CD8-positive, alpha-beta memory T cell (primary cell): ENCODE results near the gene SHC4. TPM values are rescaled to one million over a fixed set of nuclear protein-coding genes. Genes with fewer than 3 reads are reported as not detected.

Source experiments
- CTCF ChIA-PET: fragments of 350-600 bp; sonication (Branson Sonifier 250); formaldehyde crosslinking; loops from one replicate; lab custom pipeline; 2021; ENCODE audit warnings: antibody characterized with exemption; lab: Charles Lee
- POLR2A ChIA-PET: fragments of 350-600 bp; sonication (Branson Sonifier 250); formaldehyde crosslinking; loops from one replicate; lab custom pipeline; 2021; ENCODE audit warnings: antibody characterized with exemption; lab: Charles Lee
- DNase-seq, 5 donors: peaks; one replicate each; pipeline versions ENCODE4 v3.0.0 to v3.0.0-alpha.2; 2020 to 2022; ENCODE audit warnings: mixed read lengths in 1 of 5
- H3K27ac ChIP-seq: one replicate; pipeline ENCODE4 v1.7.0; 2013; ENCODE audit warnings: low read depth, mild to moderate bottlenecking, low read length, moderate library complexity
- H3K27me3 ChIP-seq: 2 replicates; pipeline ENCODE4 v1.7.0; 2013; ENCODE audit warnings: low read length, mild to moderate bottlenecking; ENCODE audit not compliant: insufficient read depth, poor library complexity, severe bottlenecking
- H3K36me3 ChIP-seq: 2 replicates; pipeline ENCODE4 v1.7.0; 2013; ENCODE audit warnings: mild to moderate bottlenecking, low read length, moderate library complexity; ENCODE audit not compliant: insufficient read depth
- H3K4me1 ChIP-seq: 2 replicates; pipeline ENCODE4 v1.7.0; 2013; ENCODE audit warnings: mild to moderate bottlenecking, low read length, moderate library complexity; ENCODE audit not compliant: insufficient read depth
- H3K4me3 ChIP-seq: 2 replicates; pipeline ENCODE4 v1.7.0; 2013; ENCODE audit warnings: mild to moderate bottlenecking, low read length
- H3K9me3 ChIP-seq: 2 replicates; pipeline ENCODE4 v1.7.0; 2013; ENCODE audit warnings: mild to moderate bottlenecking, low read length
- H3K27ac Mint-ChIP-seq, 8 donors: one replicate each; pipeline ENCODE4 v1.8.0; 2020 to 2021; ENCODE audit warnings: mixed read lengths in 8 of 8, mild to moderate bottlenecking in 6 of 8, inconsistent platforms in 3 of 8, moderate library complexity in 3 of 8
- H3K27me3 Mint-ChIP-seq, 2 donors: one replicate each; pipeline ENCODE4 v1.8.0; 2020 to 2021; ENCODE audit warnings: mixed read lengths in 2 of 2, mild to moderate bottlenecking in 1 of 2, moderate library complexity in 1 of 2
- H3K36me3 Mint-ChIP-seq, 3 donors: one replicate each; pipeline ENCODE4 v1.8.0; 2020 to 2021; ENCODE audit warnings: mixed read lengths in 3 of 3, inconsistent platforms in 1 of 3, mild to moderate bottlenecking in 1 of 3
- H3K4me1 Mint-ChIP-seq, 3 donors: one replicate each; pipeline ENCODE4 v1.8.0; 2020 to 2021; ENCODE audit warnings: mixed read lengths in 3 of 3, inconsistent platforms in 1 of 3, mild to moderate bottlenecking in 1 of 3
- H3K4me3 Mint-ChIP-seq, 7 donors: one replicate each; pipeline ENCODE4 v1.8.0; 2020 to 2021; ENCODE audit warnings: mixed read lengths in 7 of 7, mild to moderate bottlenecking in 6 of 7, moderate library complexity in 4 of 7, inconsistent platforms in 2 of 7
- H3K9me3 Mint-ChIP-seq, 5 donors: one replicate each; pipeline ENCODE4 v1.8.0; 2020 to 2022; ENCODE audit warnings: mixed read lengths in 5 of 5, mild to moderate bottlenecking in 3 of 5, moderate library complexity in 2 of 5, inconsistent platforms in 1 of 5
- polyA plus RNA-seq: library from polyadenylated mRNA; unstranded; fragments of 300-500 nt; fragmentation: Illumina TruSeq; gene quantifications from one replicate; pipeline ENCODE4 v1.2.3, GENCODE V29; 2021
- total RNA-seq, 2 experiments: library from RNA; stranded (reverse); gene quantifications; one replicate each; pipeline ENCODE4 v1.2.3, GENCODE V29; 2021

Gene SHC4
- total and polyA plus RNA-seq, 3 experiments from 2014 or later, result 5.0 to 5.7 TPM; not detected in 1

GRCh38 chr15:48888836-48889235 is 74.9 kb downstream of the SHC4 start:
- CTCF ChIA-PET, result no interaction called here
- Mint-ChIP-seq H3K4me3 (no peak overlapping the region), H3K36me3 (no peaks in the 10 kb centered on the region), H3K4me1 (no peaks in the 10 kb centered on the region), H3K9me3 (no peaks in the 10 kb centered on the region), H3K27me3 (peaks cover 11 to 46% of the 10 kb centered on the region in 2 donors), H3K27ac (no peak overlapping the region)
- H3K36me3 ChIP-seq, result no peaks in the 10 kb centered on the region
- no peaks in the 10 kb centered on the region for H3K4me1 ChIP-seq
- H3K27ac ChIP-seq, result no peak overlapping the region
- H3K27me3 ChIP-seq, result no peaks in the 10 kb centered on the region
- H3K4me3 ChIP-seq, result no peak overlapping the region
- DNase-seq, result no peak
- H3K9me3 ChIP-seq, result no peaks in the 10 kb centered on the region
- POLR2A ChIA-PET, result no interaction called here

DNA sequence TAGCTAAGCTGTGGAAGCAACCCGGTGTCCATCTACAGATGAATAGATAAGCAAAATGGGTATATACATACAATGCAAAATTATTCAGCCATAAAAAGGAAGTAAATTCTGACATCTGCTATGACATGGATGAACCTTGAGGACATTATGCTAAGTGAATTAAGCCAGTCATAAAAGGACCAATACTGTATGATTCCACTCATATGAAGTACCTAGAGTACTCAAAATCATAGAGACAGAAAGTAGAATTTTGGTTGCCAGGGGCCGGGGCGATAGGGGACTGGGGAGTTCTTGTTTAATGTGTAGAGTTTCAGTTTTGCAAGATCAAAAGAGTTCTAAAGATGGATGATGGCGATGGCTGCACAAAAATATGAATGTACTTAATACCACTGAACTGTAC is 75.5 kb downstream of the SHC4 start:
- H3K9me3 ChIP-seq, result no peaks in the 10 kb centered on the region
- no peak overlapping the region for H3K27ac ChIP-seq
- DNase-seq, result no peak
- Mint-ChIP-seq H3K4me3 (no peak overlapping the region), H3K4me1 (no peaks in the 10 kb centered on the region), H3K36me3 (no peaks in the 10 kb centered on the region), H3K27ac (no peak overlapping the region), H3K9me3 (no peaks in the 10 kb centered on the region), H3K27me3 (peaks cover 9 to 44% of the 10 kb centered on the region in 2 donors)
- ChIA-PET POLR2A (no interaction called here), CTCF (no interaction called here)
- no peaks in the 10 kb centered on the region for H3K36me3 ChIP-seq
- H3K27me3 ChIP-seq, result no peaks in the 10 kb centered on the region
- H3K4me1 ChIP-seq, result no peaks in the 10 kb centered on the region
- H3K4me3 ChIP-seq, result no peak overlapping the region

- no peaks in the 10 kb centered on the region for H3K9me3 Mint-ChIP-seq
- Histone ChIP-seq H3K4me1 (no peaks in the 10 kb centered on the region), H3K36me3 (no peaks in the 10 kb centered on the region), H3K27me3 (no peaks in the 10 kb centered on the region), H3K4me3 (no peak overlapping the region), H3K27ac (no peak overlapping the region), H3K9me3 (no peaks in the 10 kb centered on the region)
- H3K36me3 Mint-ChIP-seq, result no peaks in the 10 kb centered on the region
- H3K27me3 Mint-ChIP-seq, result peaks cover 7 to 37% of the 10 kb centered on the region in 2 donors
- H3K4me3 Mint-ChIP-seq, result no peak overlapping the region
- ChIA-PET POLR2A (interaction anchor here (0.6 kb wide), 1 partner anchor 1467 kb away, joined by 6 read pairs; no protein-coding TSS in a partner anchor), CTCF (no interaction called here)
- H3K27ac Mint-ChIP-seq, result no peak overlapping the region
- no peaks in the 10 kb centered on the region for H3K4me1 Mint-ChIP-seq
- DNase-seq, result no peak
These were observed 76.6 kb downstream of the SHC4 start for GRCh38 chr15:48887144-48887543.

DNA sequence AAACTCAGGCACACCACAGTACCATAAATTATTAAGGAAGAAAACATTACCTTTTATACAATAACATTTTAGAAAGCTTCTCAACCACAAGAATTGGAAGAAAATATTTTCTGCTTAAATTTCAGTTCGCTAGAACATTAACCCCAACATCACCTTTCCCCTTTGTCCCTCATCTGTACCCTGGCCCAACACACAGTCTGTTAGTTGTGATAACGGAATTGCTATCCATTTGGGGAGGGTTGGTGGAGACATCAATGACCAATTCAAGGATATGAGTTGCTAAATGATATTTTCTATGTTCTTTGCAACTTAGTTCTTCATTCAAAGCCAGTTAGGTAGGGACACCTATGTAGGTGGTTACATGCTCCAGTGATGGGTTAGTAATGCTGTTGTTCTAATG is 80.0 kb downstream of the SHC4 start:
- H3K27me3 ChIP-seq, result no peaks in the 10 kb centered on the region
- ChIA-PET CTCF (no interaction called here), POLR2A (no interaction called here)
- no peak overlapping the region for H3K4me3 ChIP-seq
- Mint-ChIP-seq H3K4me3 (no peak overlapping the region), H3K36me3 (peaks cover under 1 to 2% (median 1%) of the 10 kb centered on the region in 3 donors), H3K27ac (no peak overlapping the region), H3K4me1 (peaks cover 8 to 19% (median 18%) of the 10 kb centered on the region in 3 donors), H3K9me3 (peaks cover 0 to under 1% (median 0%) of the 10 kb centered on the region in 5 donors), H3K27me3 (peaks cover 3 to 18% of the 10 kb centered on the region in 2 donors)
- peaks cover 8% of the 10 kb centered on the region for H3K4me1 ChIP-seq
- H3K36me3 ChIP-seq, result no peaks in the 10 kb centered on the region
- no peak overlapping the region for H3K27ac ChIP-seq
- DNase-seq, result no peak
- no peaks in the 10 kb centered on the region for H3K9me3 ChIP-seq

GRCh38 chr15:48880070-48880634 is 83.6 kb downstream of the SHC4 start:
- no peak overlapping the region for H3K27ac Mint-ChIP-seq
- Histone ChIP-seq H3K9me3 (no peaks in the 10 kb centered on the region), H3K27me3 (no peaks in the 10 kb centered on the region), H3K27ac (no peak overlapping the region), H3K4me3 (no peak overlapping the region), H3K36me3 (no peaks in the 10 kb centered on the region), H3K4me1 (peaks cover 13% of the 10 kb centered on the region)
- no peak for DNase-seq
- H3K4me1 Mint-ChIP-seq, result peaks cover 24 to 33% (median 32%) of the 10 kb centered on the region in 3 donors
- CTCF ChIA-PET, result no interaction called here
- peaks cover 0 to 4% of the 10 kb centered on the region in 2 donors for H3K27me3 Mint-ChIP-seq
- peaks cover 3 to 13% (median 8%) of the 10 kb centered on the region in 3 donors for H3K36me3 Mint-ChIP-seq
- H3K9me3 Mint-ChIP-seq, result peaks cover 0 to 7% (median 6%) of the 10 kb centered on the region in 5 donors
- POLR2A ChIA-PET, result no interaction called here
- H3K4me3 Mint-ChIP-seq, result peak overlapping the region in 4 of 7 donors; percentile 3 to 46 (median 22)

DNA sequence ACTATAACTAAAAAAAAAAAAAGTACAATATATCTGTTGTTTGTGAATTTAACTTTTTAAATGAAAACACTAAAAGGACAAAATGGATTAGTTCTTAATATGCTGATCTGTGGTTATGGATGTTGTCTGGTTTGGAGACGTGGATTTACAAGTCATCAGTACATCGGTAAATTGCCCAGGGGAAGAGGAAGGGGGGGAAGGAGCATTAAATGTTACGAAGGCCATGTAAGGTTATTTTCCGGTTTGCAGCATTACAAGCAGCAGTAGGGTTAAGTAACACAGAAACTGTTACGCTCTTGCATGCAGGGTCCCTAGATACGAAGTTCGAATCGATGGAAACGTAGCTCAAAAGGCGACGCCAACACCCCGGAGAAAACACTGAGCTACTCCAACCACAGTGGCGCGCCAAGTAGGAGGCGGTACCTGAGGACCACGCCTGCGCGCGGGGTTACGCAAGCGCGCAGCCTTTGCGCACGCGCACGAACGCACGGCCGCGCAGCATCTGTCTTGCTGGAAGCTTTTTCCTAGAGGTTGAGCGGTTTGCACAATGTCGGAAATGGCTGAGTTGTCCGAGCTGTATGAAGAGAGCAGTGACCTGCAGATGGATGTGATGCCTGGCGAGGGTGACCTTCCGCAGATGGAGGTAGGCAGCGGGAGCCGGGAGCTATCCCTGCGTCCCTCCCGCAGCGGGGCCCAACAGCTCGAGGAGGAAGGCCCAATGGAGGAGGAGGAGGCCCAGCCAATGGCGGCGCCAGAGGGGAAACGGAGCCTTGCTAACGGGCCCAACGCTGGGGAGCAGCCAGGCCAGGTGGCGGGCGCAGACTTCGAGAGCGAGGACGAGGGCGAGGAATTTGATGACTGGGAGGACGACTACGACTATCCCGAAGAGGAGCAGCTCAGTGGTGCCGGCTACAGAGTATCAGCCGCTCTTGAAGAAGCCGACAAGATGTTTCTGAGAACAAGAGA is 85.8 kb downstream of the SHC4 start, which contains the start of gene EID1:
Gene EID1 (plus strand): TSS at position 505 of the 966 bp plus-strand sequence. CDS start 43 bp downstream, at position 548.
- peaks cover 24 to 33% (median 32%) of the 10 kb centered on the region in 3 donors for H3K4me1 Mint-ChIP-seq
- peaks cover 0 to 7% (median 6%) of the 10 kb centered on the region in 5 donors for H3K9me3 Mint-ChIP-seq
- POLR2A ChIA-PET, result interaction anchor here (0.5 to 1.6 kb wide), 9 partner anchors 13 to 1479 kb away, joined by 3 to 15 read pairs (median 5); partner anchors contain the start of genes CEP152, COPS2, DTWD1 and FAM227B
- Histone ChIP-seq H3K27ac (peak within 1 kb of the TSS; percentile 84), H3K4me1 (peaks cover 13% of the 10 kb centered on the region), H3K4me3 (peak within 1 kb of the TSS; percentile 88), H3K36me3 (no peaks in the 10 kb centered on the region), H3K27me3 (no peaks in the 10 kb centered on the region), H3K9me3 (no peaks in the 10 kb centered on the region)
- DNase-seq, result peak; percentile 89 to 94 (median 92)
- peaks cover 13 to 14% of the 10 kb centered on the region in 2 donors for H3K27me3 Mint-ChIP-seq
- H3K36me3 Mint-ChIP-seq, result peaks cover 3 to 13% (median 8%) of the 10 kb centered on the region in 3 donors
- CTCF ChIA-PET, result interaction anchor here (0.7 to 2.4 kb wide), 10 partner anchors 10 to 1465 kb away, joined by 3 to 11 read pairs (median 4); partner anchors contain the start of genes CEP152, FGF7 and SECISBP2L
- peak within 1 kb of the TSS; percentile 96 to 100 (median 99) for H3K4me3 Mint-ChIP-seq
- H3K27ac Mint-ChIP-seq, result peak within 1 kb of the TSS; percentile 92 to 100 (median 98)

- H3K27me3 Mint-ChIP-seq, result peaks cover 20 to 27% of the 10 kb centered on the region in 2 donors
These were observed 87.7 kb downstream of the SHC4 start for GRCh38 chr15:48876057-48876456.

More at GRCh38 chr15:48876057-48876456, 87.7 kb downstream of the SHC4 start:
- no peaks in the 10 kb centered on the region for H3K9me3 ChIP-seq
- Mint-ChIP-seq H3K4me1 (peaks cover 24 to 33% (median 32%) of the 10 kb centered on the region in 3 donors), H3K27ac (peak overlapping the region in 1 of 8 donors; percentile 66), H3K4me3 (peak overlapping the region in 2 of 7 donors; percentile 58 to 63), H3K36me3 (peaks cover 3 to 13% (median 8%) of the 10 kb centered on the region in 3 donors), H3K9me3 (peaks cover 0 to 7% (median 6%) of the 10 kb centered on the region in 5 donors)
- H3K4me1 ChIP-seq, result peaks cover 13% of the 10 kb centered on the region
- no peaks in the 10 kb centered on the region for H3K36me3 ChIP-seq
- ChIA-PET POLR2A (no interaction called here), CTCF (interaction anchor here (1.0 kb wide), 1 partner anchor 14 kb away, joined by 3 read pairs; no protein-coding TSS in a partner anchor)
- no peak overlapping the region for H3K4me3 ChIP-seq
- H3K27me3 ChIP-seq, result no peaks in the 10 kb centered on the region
- DNase-seq, result no peak
- H3K27ac ChIP-seq, result no peak overlapping the region
